ENCODE results near the gene TMEM212.
"Not testable (repeated sequence)": the region's sequence is repeated elsewhere in the genome, so short reads cannot be mapped to it uniquely, and the experiment has no call there.

TMEM212 gene

GRCh38 chr3:171883893-171884279 is 40.7 kb downstream of the TMEM212 start:
- DNase-seq = no peak

DNA sequence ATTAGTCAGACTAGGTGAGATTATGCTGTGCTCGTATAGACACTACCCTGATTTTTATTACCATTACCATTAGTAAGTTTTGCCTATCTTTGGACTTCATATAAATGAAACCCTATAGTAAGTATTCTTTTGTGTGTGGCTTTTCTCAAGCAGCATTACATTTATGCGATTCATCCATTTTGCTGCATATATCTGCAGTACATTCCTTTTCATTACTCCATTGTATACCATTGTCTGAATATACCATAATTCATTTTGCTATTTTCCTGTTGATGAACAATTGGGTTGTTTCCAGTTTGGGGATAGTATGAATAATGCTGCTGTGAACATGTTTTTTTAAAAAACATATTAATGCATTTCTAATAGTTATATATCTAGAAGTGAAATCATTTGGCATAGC is 45.3 kb downstream of the TMEM212 start:
- DNase-seq = no peak

DNA sequence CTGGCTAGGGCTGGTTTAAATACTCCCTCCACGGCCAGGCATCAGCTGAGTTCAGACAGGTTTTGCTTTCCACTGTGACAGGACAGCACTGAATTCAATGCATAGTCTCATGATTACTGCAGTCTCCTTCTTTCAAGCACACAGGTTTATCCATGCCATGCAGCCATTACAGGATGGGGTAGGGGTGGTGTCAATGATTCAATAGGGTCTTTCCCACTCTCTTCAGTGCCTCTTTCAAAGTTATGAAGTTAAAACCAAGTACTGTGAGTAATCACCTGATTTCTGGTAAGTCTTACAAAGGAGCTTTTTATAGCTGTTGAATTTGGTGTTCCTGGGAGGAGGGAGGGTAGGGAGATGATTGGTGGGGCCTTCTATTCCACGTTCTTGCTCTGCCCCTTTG is 47.2 kb downstream of the TMEM212 start:
- DNase-seq = no peak

DNA sequence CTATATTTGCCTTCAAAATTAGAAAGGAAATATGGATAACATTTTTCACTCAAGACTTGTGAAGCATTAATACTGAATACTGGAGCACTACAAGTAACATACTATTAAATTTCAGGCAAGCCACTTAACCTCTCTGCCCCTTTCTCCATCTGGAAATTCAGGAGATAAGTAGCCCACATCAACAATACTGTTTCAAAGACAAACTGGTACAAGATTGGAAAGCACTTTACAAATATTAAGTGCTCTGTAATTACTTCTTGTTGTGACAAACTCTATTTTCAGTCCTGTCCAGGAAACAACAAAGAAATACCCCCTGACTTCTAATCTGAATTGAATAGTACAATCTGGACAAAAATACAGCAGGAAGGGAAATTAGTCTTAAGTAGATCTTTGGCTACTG is 49.3 kb downstream of the TMEM212 start:
- DNase-seq = no peak

DNA sequence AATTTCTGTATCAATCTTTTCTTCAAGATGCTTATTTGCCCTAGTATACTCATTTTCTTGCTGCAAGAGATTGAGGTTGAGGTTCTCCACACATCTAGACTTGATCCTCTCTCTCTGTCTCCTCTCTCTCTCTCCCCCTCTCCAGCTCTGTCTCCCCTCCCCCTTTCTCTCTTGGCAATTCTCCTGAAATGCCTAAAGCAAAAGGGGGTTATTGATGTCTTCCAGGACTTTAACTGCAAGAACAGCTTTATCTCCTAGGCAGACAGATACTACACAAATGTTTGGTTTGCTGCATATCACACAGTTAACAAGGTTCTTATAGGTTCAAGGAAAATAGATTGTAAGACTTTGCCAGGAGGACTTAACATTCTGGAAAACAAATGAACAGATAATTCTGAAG is 52.1 kb downstream of the TMEM212 start:
- DNase-seq = no peak

GRCh38 chr3:171895900-171896299 is 52.8 kb downstream of the TMEM212 start:
- no peak for DNase-seq

- DNase-seq = no peak
Observed at GRCh38 chr3:171896316-171896715, 53.2 kb downstream of the TMEM212 start.

DNA sequence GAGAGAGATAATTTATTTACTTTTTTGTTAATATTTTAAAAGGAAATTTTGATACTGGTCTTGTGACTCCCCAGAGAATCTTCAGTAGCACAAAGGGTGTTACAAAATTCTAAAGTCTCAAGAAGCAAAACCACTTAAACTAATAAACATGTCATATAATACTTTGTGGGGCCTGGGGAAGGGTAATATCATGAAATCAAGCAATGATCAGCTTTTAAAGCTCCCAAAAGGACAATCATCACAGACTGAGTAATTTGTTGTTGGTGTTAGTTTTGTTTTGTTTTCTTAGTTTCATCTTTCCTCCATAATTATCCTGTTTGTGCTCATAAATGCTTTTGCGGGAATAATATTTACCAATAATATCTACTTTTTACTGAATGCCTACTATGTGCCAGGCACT is 55.0 kb downstream of the TMEM212 start:
- DNase-seq = no peak

DNA sequence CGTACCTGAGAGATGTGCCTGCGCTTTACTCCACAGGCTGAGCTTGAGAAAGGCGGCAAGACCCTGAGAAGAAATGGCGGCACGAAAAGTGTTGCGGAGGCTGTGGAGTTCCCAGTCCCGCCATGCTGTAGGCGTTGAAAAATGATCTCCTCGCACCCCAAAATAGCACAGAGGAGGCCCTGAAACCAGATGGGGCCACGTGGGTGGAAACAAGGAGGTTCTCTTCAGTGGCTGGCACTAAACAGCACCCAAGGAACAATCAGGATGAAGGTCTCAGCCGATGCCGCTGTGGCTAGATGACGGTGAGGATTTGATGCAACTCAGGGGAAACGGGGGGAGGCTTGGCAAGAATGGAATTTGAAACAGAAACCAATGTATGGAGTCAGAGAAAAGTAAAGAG is 57.3 kb downstream of the TMEM212 start:
- DNase-seq = peak in 5 of 56 donors; percentile 3 to 32 (median 11)

DNA sequence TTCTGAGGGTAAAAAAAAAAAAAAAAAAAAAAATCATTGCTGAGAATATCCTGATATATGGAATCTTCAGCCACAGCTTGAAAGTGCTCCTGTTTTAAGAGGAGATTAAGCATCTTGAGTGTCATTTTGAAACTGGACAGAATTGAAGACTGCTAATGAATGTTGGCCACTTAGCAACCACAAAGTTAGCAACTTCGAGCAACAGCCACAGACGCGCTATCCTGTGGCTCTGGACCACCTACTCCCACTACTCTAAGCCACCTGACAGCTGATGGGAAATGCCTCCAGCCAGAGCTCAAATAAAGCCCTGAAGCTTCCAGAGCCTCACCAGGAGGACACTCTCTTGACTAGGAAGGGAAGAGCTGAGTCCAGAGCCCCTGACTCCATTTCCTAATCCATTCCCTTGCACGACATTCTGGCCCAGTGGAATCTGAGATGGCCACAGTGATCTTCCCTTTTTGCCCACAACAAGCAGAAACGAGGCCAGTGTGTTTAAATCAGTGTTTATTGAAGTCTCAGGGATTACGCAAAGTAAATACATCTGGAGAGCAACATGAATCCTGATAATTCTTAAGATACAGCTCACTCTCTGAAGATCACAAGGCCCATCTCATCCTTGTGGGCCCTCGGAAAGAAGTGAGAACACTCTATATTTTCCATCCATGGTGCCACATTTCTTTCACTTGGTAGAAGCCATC is 58.6 kb downstream of the TMEM212 start:
- no peak for DNase-seq

DNA sequence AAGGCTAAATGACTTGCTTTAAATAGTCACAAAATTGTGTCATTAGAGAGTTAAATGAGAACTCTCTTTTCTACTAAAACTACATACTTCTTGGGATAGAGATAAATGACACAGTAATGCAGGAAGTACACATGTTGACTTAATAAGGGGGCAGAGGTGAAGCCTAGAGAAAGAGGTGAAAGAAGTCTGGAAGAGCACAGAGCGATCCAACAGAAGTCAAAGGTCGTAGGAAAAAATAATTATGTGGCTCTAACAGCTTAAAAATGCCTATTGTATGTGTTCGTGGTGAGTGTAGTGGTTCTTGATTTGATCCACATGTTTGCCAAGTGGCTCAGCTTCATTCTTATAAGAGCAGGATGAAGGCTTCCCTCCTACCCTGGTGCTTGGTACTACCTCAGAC is 61.7 kb downstream of the TMEM212 start:
- DNase-seq = no peak

GRCh38 chr3:171906503-171906902 is 63.4 kb downstream of the TMEM212 start:
- not testable (repeated sequence) for DNase-seq

GRCh38 chr3:171906951-171907676 is 64.0 kb downstream of the TMEM212 start:
- no peak for DNase-seq

DNA sequence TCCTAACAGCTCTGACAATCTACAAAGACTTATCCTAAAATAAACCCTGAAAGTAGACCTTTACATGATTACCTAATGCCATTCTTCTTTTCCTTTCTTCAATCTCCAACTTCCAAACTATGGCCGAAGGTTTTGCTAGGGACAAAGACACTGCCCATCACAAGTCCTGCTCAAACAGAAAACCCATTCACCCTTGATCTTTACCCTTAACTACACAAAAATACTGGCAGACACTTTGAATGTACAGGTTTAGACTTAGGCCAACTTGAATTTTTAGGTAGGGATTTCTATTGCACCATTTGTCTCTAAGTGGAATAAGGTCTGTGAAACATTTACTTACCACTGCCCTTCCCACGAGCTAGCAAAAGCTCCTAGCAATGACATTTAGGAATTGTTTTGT is 64.6 kb downstream of the TMEM212 start:
- no peak for DNase-seq

GRCh38 chr3:171908731-171909130 is 65.6 kb downstream of the TMEM212 start:
- DNase-seq = no peak
